MM.1S (cell line): ENCODE results near the gene SSBP3.
"Not testable (repeated sequence)": the region's sequence is repeated elsewhere in the genome, so short reads cannot be mapped to it uniquely, and the experiment has no call there.

Source experiments
- DNase-seq: peaks from one replicate; pipeline ENCODE4 v3.0.0-alpha.2; 2015
- H2AFZ ChIP-seq: fragments of 300-600 bp; sonication (generic); 2 replicates; pipeline ENCODE4 v1.6.0; 2016; ENCODE audit warnings: antibody characterized with exemption, low read length
- H3F3A ChIP-seq: fragments of 300-600 bp; sonication (generic); 2 replicates; pipeline ENCODE4 v1.6.1; 2016; ENCODE audit warnings: mild to moderate bottlenecking, antibody characterized with exemption, low read length, moderate library complexity, mixed read lengths; ENCODE audit not compliant: insufficient read depth
- H3K27ac ChIP-seq: fragments of 300-600 bp; sonication (generic); 2 replicates; pipeline ENCODE4 v1.5.1; 2016; ENCODE audit warnings: mild to moderate bottlenecking, low read length
- H3K27me3 ChIP-seq: fragments of 300-600 bp; sonication (generic); replicated peaks from 2 replicates; pipeline ENCODE4 v1.6.0; 2016; ENCODE audit warnings: low read length; ENCODE audit not compliant: insufficient read depth
- H3K36me3 ChIP-seq: fragments of 300-600 bp; sonication (generic); replicated peaks from 2 replicates; pipeline ENCODE4 v1.6.1; 2016; ENCODE audit warnings: mild to moderate bottlenecking, low read length, mixed read lengths; ENCODE audit not compliant: insufficient read depth
- H3K4me1 ChIP-seq: fragments of 300-600 bp; sonication (generic); 2 replicates; pipeline ENCODE4 v1.6.1; 2016; ENCODE audit warnings: low read length, mixed read lengths
- H3K4me2 ChIP-seq: fragments of 300-600 bp; sonication (generic); 2 replicates; pipeline ENCODE4 v1.6.0; 2016; ENCODE audit warnings: low read depth, low read length
- H3K4me3 ChIP-seq: fragments of 300-600 bp; sonication (generic); 2 replicates; pipeline ENCODE4 v1.5.1; 2016; ENCODE audit warnings: low read length, mixed read lengths
- H3K79me2 ChIP-seq: fragments of 300-600 bp; sonication (generic); 2 replicates; pipeline ENCODE4 v1.6.1; 2016; ENCODE audit warnings: mixed run types, low read length, mixed read lengths
- H3K9ac ChIP-seq: fragments of 300-600 bp; sonication (generic); 2 replicates; pipeline ENCODE4 v1.6.1; 2016; ENCODE audit warnings: low read length, mixed read lengths
- H3K9me2 ChIP-seq: fragments of 300-600 bp; sonication (generic); replicated peaks from 2 replicates; pipeline ENCODE4 v1.6.1; 2016; ENCODE audit warnings: mild to moderate bottlenecking, low read length, mixed read lengths; ENCODE audit not compliant: insufficient read depth
- H3K9me3 ChIP-seq: fragments of 300-600 bp; sonication (generic); replicated peaks from 2 replicates; pipeline ENCODE4 v1.6.1; 2016; ENCODE audit warnings: mild to moderate bottlenecking, low read length, mixed read lengths; ENCODE audit not compliant: insufficient read depth
- H4K20me1 ChIP-seq: fragments of 300-600 bp; sonication (generic); 2 replicates; pipeline ENCODE4 v1.6.1; 2016; ENCODE audit warnings: mild to moderate bottlenecking, low read length, moderate library complexity, mixed read lengths; ENCODE audit not compliant: insufficient read depth
- EZH2 ChIP-seq: fragments of 300-600 bp; sonication (generic); optimal IDR thresholded peaks from 2 replicates; pipeline ENCODE3; 2017; ENCODE audit warnings: low read depth, mild to moderate bottlenecking, antibody characterized with exemption, low read length, mixed read lengths
- EZH2phosphoT487 ChIP-seq: fragments of 300-600 bp; sonication (generic); IDR thresholded peaks from 2 replicates; pipeline ENCODE4 v1.6.1; 2018; ENCODE audit warnings: antibody characterized with exemption, low read length
- TF ChIP-seq, protein P1 (sequence below): fragments of 300-600 bp; sonication (generic); IDR thresholded peaks from 2 replicates; pipeline ENCODE4 v1.5.1; 2016; ENCODE audit warnings: antibody characterized with exemption, low read length, mixed read lengths

SSBP3 gene

GRCh38 chr1:54406339-54407153, at the start of gene SSBP3:
Gene SSBP3 (minus strand): TSS chr1:54406394.
- Histone ChIP-seq H3K9me2 (no peaks in the 10 kb centered on the region), H4K20me1 (no peaks in the 10 kb centered on the region), H3K79me2 (peaks cover 37% of the 10 kb centered on the region), H3K4me2 (peak within 1 kb of the TSS; percentile 94), H3K4me3 (peak within 1 kb of the TSS; percentile 84), H2AFZ (peak within 1 kb of the TSS; percentile 59), H3F3A (peaks cover 24% of the 10 kb centered on the region), H3K36me3 (0 out of 2 replicates have a peak, but pooled peaks cover under 1% of the 10 kb centered on the region), H3K27me3 (no peaks in the 10 kb centered on the region), H3K9me3 (no peaks in the 10 kb centered on the region), H3K27ac (peak within 1 kb of the TSS; percentile 74), H3K4me1 (peaks cover 24% of the 10 kb centered on the region), H3K9ac (peak within 1 kb of the TSS; percentile 74)
- TF ChIP-seq, protein P1, sequence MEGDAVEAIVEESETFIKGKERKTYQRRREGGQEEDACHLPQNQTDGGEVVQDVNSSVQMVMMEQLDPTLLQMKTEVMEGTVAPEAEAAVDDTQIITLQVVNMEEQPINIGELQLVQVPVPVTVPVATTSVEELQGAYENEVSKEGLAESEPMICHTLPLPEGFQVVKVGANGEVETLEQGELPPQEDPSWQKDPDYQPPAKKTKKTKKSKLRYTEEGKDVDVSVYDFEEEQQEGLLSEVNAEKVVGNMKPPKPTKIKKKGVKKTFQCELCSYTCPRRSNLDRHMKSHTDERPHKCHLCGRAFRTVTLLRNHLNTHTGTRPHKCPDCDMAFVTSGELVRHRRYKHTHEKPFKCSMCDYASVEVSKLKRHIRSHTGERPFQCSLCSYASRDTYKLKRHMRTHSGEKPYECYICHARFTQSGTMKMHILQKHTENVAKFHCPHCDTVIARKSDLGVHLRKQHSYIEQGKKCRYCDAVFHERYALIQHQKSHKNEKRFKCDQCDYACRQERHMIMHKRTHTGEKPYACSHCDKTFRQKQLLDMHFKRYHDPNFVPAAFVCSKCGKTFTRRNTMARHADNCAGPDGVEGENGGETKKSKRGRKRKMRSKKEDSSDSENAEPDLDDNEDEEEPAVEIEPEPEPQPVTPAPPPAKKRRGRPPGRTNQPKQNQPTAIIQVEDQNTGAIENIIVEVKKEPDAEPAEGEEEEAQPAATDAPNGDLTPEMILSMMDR: peak; percentile 10; the same call in 1 of the 2 replicates
- no peak for TF ChIP-seq EZH2phosphoT487
- DNase-seq: peak; percentile 96

DNA sequence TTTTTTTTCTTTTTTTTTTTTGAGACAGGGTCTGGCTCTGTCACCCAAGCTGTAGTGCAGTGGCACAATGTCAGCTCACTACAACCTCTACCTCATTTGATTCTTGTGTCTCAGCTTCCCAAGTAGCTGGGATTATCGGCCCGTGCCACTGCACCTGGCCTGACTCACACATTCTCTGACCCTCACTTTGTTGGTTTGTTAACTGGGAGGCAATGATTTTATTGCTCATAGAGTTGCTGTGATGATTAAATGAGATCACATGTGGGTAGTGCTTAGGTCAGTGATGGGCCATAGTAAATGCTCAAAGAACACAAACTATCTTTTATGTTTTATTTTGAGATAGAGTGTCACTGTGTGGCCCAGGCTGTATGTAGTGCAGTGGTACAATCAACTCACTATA, 47.3 kb upstream of the SSBP3 start:
- Histone ChIP-seq H3K4me3 (no peak overlapping the region), H3K4me2 (no peak overlapping the region), H3K4me1 (no peaks in the 10 kb centered on the region), H3K27ac (no peak overlapping the region), H3K9ac (no peak overlapping the region), H3K27me3 (no peaks in the 10 kb centered on the region), H3K79me2 (no peaks in the 10 kb centered on the region), H3F3A (no peaks in the 10 kb centered on the region), H3K9me3 (no peaks in the 10 kb centered on the region), H3K9me2 (no peaks in the 10 kb centered on the region), H3K36me3 (no peaks in the 10 kb centered on the region), H2AFZ (no peak overlapping the region), H4K20me1 (no peaks in the 10 kb centered on the region)
- no peak for TF ChIP-seq EZH2phosphoT487
- TF ChIP-seq EZH2: no peak
- TF ChIP-seq, protein P1: no peak
- no peak for DNase-seq

DNA sequence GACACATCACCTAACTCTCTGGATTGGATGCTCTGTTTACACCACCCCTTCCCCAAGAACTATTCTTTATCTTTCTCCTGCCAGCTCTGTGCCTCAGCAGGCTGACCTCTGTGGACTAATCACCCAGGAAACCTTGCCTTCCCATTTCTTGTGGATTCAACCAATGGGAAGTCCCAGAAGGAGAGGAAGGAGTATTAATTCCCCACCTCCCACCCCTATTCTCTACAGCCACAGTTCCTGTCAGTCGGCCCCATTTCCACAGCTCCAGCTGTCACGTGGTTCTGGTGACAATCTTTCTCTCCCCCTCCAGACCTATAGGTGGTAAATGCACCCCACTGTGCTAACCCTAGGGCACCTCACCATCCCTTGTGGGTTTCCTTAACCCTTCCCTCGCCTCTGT, 46.8 kb upstream of the SSBP3 start:
- Histone ChIP-seq H3K4me2 (no peak overlapping the region), H3K9ac (no peak overlapping the region), H3K79me2 (no peaks in the 10 kb centered on the region), H3K36me3 (no peaks in the 10 kb centered on the region), H3K9me3 (no peaks in the 10 kb centered on the region), H3K4me1 (no peaks in the 10 kb centered on the region), H3K27me3 (no peaks in the 10 kb centered on the region), H2AFZ (no peak overlapping the region), H3K4me3 (no peak overlapping the region), H3K9me2 (no peaks in the 10 kb centered on the region), H3K27ac (no peak overlapping the region), H3F3A (no peaks in the 10 kb centered on the region), H4K20me1 (no peaks in the 10 kb centered on the region)
- TF ChIP-seq, protein P1: no peak
- DNase-seq: no peak

DNA sequence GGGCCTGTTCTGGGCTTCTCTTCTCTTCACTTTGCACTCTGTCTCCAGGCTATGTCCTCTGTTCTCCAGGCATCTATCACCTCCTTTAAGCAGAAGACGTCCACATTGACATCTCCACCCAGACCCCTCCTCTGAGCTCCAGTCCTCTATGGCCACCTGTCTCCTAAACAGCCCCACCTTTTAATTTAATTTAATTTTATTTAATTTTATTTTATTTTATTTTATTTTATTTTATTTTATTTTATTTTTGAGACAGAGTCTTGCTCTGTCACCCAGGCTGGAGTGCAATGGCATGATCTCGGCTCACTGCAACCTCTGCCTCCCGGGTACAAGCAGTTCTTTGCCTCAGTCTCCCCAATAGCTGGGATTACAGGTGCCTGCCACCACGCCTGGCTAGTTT, 43.2 kb upstream of the SSBP3 start:
- H3K36me3 ChIP-seq, H3K9me3 ChIP-seq, H3K9me2 ChIP-seq, H2AFZ ChIP-seq, H3K4me2 ChIP-seq, H4K20me1 ChIP-seq, H3K4me1 ChIP-seq, H3K9ac ChIP-seq, DNase-seq, H3K4me3 ChIP-seq, H3K27me3 ChIP-seq, H3F3A ChIP-seq, H3K27ac ChIP-seq, H3K79me2 ChIP-seq: not testable (repeated sequence)

GRCh38 chr1:54448801-54449200, 42.6 kb upstream of the SSBP3 start:
- DNase-seq, H3K27me3 ChIP-seq, H3K27ac ChIP-seq, H3K4me2 ChIP-seq, H3F3A ChIP-seq, H3K9ac ChIP-seq, H4K20me1 ChIP-seq, H3K79me2 ChIP-seq, H3K36me3 ChIP-seq, H2AFZ ChIP-seq, H3K9me2 ChIP-seq, H3K4me3 ChIP-seq, H3K9me3 ChIP-seq, H3K4me1 ChIP-seq: not testable (repeated sequence)
